Liver (tissue), 9 donors: ENCODE measurements around the gene GREB1L. TPM values are rescaled to one million over a fixed set of nuclear protein-coding genes. Genes with fewer than 3 reads are reported as not detected.

Experiments used
- DNase-seq: peaks from one replicate; pipeline ENCODE4 v3.0.0-alpha.2; 2017; ENCODE audit warnings: low spot score
- H3K27ac ChIP-seq, 2 donors: one replicate each; pipeline ENCODE4 v1.7.0; 2013; ENCODE audit warnings: inconsistent platforms in 2 of 2, low read length in 2 of 2, control low read depth in 1 of 2, low read depth in 1 of 2, mild to moderate bottlenecking in 1 of 2
- H3K27me3 ChIP-seq, 4 donors: one replicate each; pipeline versions ENCODE4 v1.6.1 to v1.7.0; 2013; ENCODE audit warnings: low read length in 3 of 4, inconsistent platforms in 1 of 4, mild to moderate bottlenecking in 1 of 4, moderate library complexity in 1 of 4; ENCODE audit not compliant: control insufficient read depth in 4 of 4, insufficient read depth in 4 of 4
- H3K36me3 ChIP-seq, 4 donors: one replicate each; pipeline versions ENCODE4 v1.6.1 to v1.7.0; 2013; ENCODE audit warnings: low read length in 3 of 4, mild to moderate bottlenecking in 3 of 4, low read depth in 1 of 4, moderate library complexity in 1 of 4; ENCODE audit not compliant: control insufficient read depth in 4 of 4, insufficient read depth in 3 of 4
- H3K4me1 ChIP-seq, 4 donors: one replicate each; pipeline versions ENCODE4 v1.6.1 to v1.7.0; 2013; ENCODE audit warnings: low read length in 3 of 4, mild to moderate bottlenecking in 3 of 4, moderate library complexity in 1 of 4; ENCODE audit not compliant: control insufficient read depth in 4 of 4, insufficient read depth in 4 of 4
- H3K4me3 ChIP-seq, 3 donors: one replicate each; pipeline versions ENCODE4 v1.6.1 to v1.7.0; 2013; ENCODE audit warnings: low read length in 3 of 3, control low read depth in 1 of 3, low read depth in 1 of 3, mild to moderate bottlenecking in 1 of 3
- H3K9ac ChIP-seq, 2 donors: one replicate each; pipeline ENCODE4 v1.7.0; 2013; ENCODE audit warnings: low read length in 2 of 2, mild to moderate bottlenecking in 2 of 2, moderate library complexity in 2 of 2, control low read depth in 1 of 2, low read depth in 1 of 2
- H3K9me3 ChIP-seq, 4 donors: one replicate each; pipeline versions ENCODE4 v1.6.1 to v1.7.0; 2013; ENCODE audit warnings: low read length in 3 of 4; ENCODE audit not compliant: control insufficient read depth in 4 of 4
- EGR1 ChIP-seq, 2 donors: IDR thresholded peaks; 2 replicates each; pipeline ENCODE4 v1.6.1; 2016 to 2018; ENCODE audit warnings: antibody characterized with exemption in 2 of 2, low read depth in 2 of 2
- FOXA1 ChIP-seq: IDR thresholded peaks from 2 replicates; pipeline ENCODE4 v1.6.1; 2016; ENCODE audit warnings: antibody characterized with exemption
- FOXA2 ChIP-seq: IDR thresholded peaks from 2 replicates; pipeline ENCODE4 v1.6.1; 2016; ENCODE audit warnings: antibody characterized with exemption
- GABPA ChIP-seq, 2 donors: IDR thresholded peaks in 1 of 2; conservative IDR thresholded peaks in 1 of 2; 2 replicates each; pipeline ENCODE4 v1.6.1; 2016; ENCODE audit warnings: antibody characterized with exemption in 2 of 2, mild to moderate bottlenecking in 1 of 2, moderate library complexity in 1 of 2
- HNF4A ChIP-seq, 2 donors: conservative IDR thresholded peaks; 2 replicates each; pipeline ENCODE4 v1.6.1; 2016; ENCODE audit warnings: antibody characterized with exemption in 2 of 2, mild to moderate bottlenecking in 2 of 2
- HNF4G ChIP-seq: IDR thresholded peaks from 2 replicates; pipeline ENCODE4 v1.6.1; 2016; ENCODE audit warnings: antibody characterized with exemption
- JUND ChIP-seq, 2 donors: IDR thresholded peaks; 2 replicates each; pipeline ENCODE4 v1.6.1; 2016; ENCODE audit warnings: antibody characterized with exemption in 2 of 2
- NR2F2 ChIP-seq: IDR thresholded peaks from 2 replicates; pipeline ENCODE4 v1.6.1; 2016; ENCODE audit warnings: antibody characterized with exemption
- RAD21 ChIP-seq, 2 donors: IDR thresholded peaks; 2 replicates each; pipeline ENCODE4 v1.6.1; 2016; ENCODE audit warnings: antibody characterized with exemption in 2 of 2, mild to moderate bottlenecking in 2 of 2
- RXRA ChIP-seq, 2 donors: IDR thresholded peaks; 2 replicates each; pipeline ENCODE4 v1.6.1; 2017 to 2018; ENCODE audit warnings: antibody characterized with exemption in 2 of 2, mild to moderate bottlenecking in 1 of 2
- SP1 ChIP-seq: IDR thresholded peaks from 2 replicates; pipeline ENCODE4 v1.6.1; 2018; ENCODE audit warnings: antibody characterized with exemption, mild to moderate bottlenecking
- TAF1 ChIP-seq: conservative IDR thresholded peaks from 2 replicates; pipeline ENCODE4 v1.6.1; 2016; ENCODE audit warnings: antibody characterized with exemption, mild to moderate bottlenecking
- YY1 ChIP-seq: IDR thresholded peaks from 2 replicates; pipeline ENCODE4 v1.6.1; 2016; ENCODE audit warnings: antibody characterized with exemption, mild to moderate bottlenecking
- WGBS: extraction: QIAGEN DNeasy Blood & Tissue Kit; methylation state at CpG from one replicate; pipeline ENCODE4 v1.1.7; 2013; 5-methylcytosine and 5-hydroxymethylcytosine counted together
- polyA plus RNA-seq, 2 donors: library from polyadenylated mRNA; stranded (reverse) in 1 of 2; unstranded in 1 of 2; fragments of 200-250 nt in 1 of 2; fragments of >200 nt in 1 of 2; fragmentation: Nextera tagmentation in 1 of 2; extraction: Ambion mirVana in 1 of 2; gene quantifications; one replicate each; pipeline versions ENCODE4 v1.2.1 to v1.2.3, GENCODE V29; 2013 to 2015
- total RNA-seq, 2 donors: library from RNA; depleted of rRNA; stranded (reverse); fragments of >200 nt; gene quantifications; one replicate each; pipeline ENCODE4 v1.2.3, GENCODE V29; 2014
- TF ChIP-seq, protein P1 (sequence below): IDR thresholded peaks from 2 replicates; pipeline ENCODE4 v1.6.1; 2016; ENCODE audit warnings: antibody characterized with exemption
- TF ChIP-seq, protein P2 (sequence below): IDR thresholded peaks from 2 replicates; pipeline ENCODE4 v1.6.1; 2016; ENCODE audit warnings: antibody characterized with exemption
- TF ChIP-seq, protein P3 (sequence below): IDR thresholded peaks from 2 replicates; pipeline ENCODE4 v1.6.1; 2016; ENCODE audit warnings: antibody characterized with exemption
- TF ChIP-seq, protein P4 (sequence below): fragments of 150-350 bp; IDR thresholded peaks from 2 replicates; pipeline ENCODE4 v1.5.1; 2017; ENCODE audit warnings: improper control_type of control experiment, low read depth, low read length; ENCODE audit not compliant: missing input control
- TF ChIP-seq, protein P5 (sequence below): IDR thresholded peaks from 2 replicates; pipeline ENCODE4 v1.6.1; 2016; ENCODE audit warnings: antibody characterized with exemption, mild to moderate bottlenecking
- donor health status: healthy.
- donor health status: healthy.
- donor health status: healthy.
- donor health status: healthy.
- donor health status: healthy.

Gene GREB1L
- total and polyA plus RNA-seq, 4 donors: 1.2 to 13.1 (median 3.0) TPM

DNA sequence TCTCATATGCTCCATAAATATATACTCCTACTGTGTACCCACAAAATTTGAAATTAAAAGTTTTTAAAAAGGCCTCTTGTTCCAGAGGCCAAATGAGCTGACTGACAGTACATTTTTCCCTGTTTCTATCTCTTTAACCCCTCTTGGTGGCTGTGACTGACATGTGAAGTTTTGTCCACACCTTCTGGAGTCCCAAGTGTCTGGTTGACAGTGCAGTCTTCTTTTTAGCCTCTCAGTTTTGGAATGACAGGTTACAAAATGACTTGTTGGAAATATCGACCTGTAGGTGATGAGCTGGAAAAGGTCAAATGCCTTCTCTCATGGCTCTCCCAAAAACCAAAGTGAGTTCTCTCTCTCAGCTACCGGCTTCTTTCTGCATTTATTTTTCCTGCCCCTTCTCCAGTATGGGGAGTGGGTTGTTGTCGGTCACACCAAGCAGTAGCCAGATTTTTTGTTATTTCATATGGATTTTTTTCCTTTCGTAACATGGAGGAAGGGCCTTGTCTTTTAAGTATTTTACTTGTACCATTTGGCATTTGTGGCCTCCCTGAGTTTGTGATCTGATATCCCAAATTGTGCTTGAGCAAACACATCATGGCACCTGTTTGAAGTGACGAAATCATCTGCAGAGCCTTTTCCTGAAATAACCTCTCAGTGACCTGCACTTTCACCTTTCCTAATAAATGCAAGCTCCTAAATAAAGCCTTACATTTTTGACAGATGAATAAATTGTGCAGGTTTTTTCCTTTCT lies 214.6 kb downstream of the GREB1L start:
- H3K9ac ChIP-seq: no peak overlapping the region
- H3K4me3 ChIP-seq: no peak overlapping the region
- no peaks in the 10 kb centered on the region for H3K27me3 ChIP-seq
- peak overlapping the region; percentile 36 to 81 for H3K27ac ChIP-seq
- peaks cover 2 to 20% (median 15%) of the 10 kb centered on the region in 4 donors for H3K4me1 ChIP-seq
- WGBS: 42% methylated on average over 5 of the region's 5 CpGs
- TF ChIP-seq, protein P1, sequence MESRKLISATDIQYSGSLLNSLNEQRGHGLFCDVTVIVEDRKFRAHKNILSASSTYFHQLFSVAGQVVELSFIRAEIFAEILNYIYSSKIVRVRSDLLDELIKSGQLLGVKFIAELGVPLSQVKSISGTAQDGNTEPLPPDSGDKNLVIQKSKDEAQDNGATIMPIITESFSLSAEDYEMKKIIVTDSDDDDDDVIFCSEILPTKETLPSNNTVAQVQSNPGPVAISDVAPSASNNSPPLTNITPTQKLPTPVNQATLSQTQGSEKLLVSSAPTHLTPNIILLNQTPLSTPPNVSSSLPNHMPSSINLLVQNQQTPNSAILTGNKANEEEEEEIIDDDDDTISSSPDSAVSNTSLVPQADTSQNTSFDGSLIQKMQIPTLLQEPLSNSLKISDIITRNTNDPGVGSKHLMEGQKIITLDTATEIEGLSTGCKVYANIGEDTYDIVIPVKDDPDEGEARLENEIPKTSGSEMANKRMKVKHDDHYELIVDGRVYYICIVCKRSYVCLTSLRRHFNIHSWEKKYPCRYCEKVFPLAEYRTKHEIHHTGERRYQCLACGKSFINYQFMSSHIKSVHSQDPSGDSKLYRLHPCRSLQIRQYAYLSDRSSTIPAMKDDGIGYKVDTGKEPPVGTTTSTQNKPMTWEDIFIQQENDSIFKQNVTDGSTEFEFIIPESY: peak; percentile 51
- no peak for TF ChIP-seq GABPA (IDR thresholded peaks at IDR 0.05 in 1 of 2, conservative IDR thresholded peaks at IDR 0.05 in 1 of 2)
- TF ChIP-seq FOXA2: no peak
- TF ChIP-seq YY1: peak; percentile 93
- peak; percentile 28 to 65 for TF ChIP-seq JUND (IDR thresholded peaks at IDR 0.05)
- TF ChIP-seq, protein P2, sequence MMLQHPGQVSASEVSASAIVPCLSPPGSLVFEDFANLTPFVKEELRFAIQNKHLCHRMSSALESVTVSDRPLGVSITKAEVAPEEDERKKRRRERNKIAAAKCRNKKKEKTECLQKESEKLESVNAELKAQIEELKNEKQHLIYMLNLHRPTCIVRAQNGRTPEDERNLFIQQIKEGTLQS: peak; percentile 87
- TF ChIP-seq RAD21 (IDR thresholded peaks at IDR 0.05): peak; percentile 21 to 37
- TF ChIP-seq SP1: peak; percentile 76
- peak; percentile 73 to 78 for TF ChIP-seq HNF4A (conservative IDR thresholded peaks at IDR 0.05)
- no peak for TF ChIP-seq HNF4G
- TF ChIP-seq, protein P3, sequence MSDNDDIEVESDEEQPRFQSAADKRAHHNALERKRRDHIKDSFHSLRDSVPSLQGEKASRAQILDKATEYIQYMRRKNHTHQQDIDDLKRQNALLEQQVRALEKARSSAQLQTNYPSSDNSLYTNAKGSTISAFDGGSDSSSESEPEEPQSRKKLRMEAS: peak; percentile 64
- TF ChIP-seq RXRA (IDR thresholded peaks at IDR 0.05): peak; percentile 93 to 96
- TF ChIP-seq, protein P4, sequence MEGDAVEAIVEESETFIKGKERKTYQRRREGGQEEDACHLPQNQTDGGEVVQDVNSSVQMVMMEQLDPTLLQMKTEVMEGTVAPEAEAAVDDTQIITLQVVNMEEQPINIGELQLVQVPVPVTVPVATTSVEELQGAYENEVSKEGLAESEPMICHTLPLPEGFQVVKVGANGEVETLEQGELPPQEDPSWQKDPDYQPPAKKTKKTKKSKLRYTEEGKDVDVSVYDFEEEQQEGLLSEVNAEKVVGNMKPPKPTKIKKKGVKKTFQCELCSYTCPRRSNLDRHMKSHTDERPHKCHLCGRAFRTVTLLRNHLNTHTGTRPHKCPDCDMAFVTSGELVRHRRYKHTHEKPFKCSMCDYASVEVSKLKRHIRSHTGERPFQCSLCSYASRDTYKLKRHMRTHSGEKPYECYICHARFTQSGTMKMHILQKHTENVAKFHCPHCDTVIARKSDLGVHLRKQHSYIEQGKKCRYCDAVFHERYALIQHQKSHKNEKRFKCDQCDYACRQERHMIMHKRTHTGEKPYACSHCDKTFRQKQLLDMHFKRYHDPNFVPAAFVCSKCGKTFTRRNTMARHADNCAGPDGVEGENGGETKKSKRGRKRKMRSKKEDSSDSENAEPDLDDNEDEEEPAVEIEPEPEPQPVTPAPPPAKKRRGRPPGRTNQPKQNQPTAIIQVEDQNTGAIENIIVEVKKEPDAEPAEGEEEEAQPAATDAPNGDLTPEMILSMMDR: no peak
- TF ChIP-seq TAF1: no peak
- peak; percentile 69 for TF ChIP-seq NR2F2
- no peak for TF ChIP-seq FOXA1
- TF ChIP-seq, protein P5, sequence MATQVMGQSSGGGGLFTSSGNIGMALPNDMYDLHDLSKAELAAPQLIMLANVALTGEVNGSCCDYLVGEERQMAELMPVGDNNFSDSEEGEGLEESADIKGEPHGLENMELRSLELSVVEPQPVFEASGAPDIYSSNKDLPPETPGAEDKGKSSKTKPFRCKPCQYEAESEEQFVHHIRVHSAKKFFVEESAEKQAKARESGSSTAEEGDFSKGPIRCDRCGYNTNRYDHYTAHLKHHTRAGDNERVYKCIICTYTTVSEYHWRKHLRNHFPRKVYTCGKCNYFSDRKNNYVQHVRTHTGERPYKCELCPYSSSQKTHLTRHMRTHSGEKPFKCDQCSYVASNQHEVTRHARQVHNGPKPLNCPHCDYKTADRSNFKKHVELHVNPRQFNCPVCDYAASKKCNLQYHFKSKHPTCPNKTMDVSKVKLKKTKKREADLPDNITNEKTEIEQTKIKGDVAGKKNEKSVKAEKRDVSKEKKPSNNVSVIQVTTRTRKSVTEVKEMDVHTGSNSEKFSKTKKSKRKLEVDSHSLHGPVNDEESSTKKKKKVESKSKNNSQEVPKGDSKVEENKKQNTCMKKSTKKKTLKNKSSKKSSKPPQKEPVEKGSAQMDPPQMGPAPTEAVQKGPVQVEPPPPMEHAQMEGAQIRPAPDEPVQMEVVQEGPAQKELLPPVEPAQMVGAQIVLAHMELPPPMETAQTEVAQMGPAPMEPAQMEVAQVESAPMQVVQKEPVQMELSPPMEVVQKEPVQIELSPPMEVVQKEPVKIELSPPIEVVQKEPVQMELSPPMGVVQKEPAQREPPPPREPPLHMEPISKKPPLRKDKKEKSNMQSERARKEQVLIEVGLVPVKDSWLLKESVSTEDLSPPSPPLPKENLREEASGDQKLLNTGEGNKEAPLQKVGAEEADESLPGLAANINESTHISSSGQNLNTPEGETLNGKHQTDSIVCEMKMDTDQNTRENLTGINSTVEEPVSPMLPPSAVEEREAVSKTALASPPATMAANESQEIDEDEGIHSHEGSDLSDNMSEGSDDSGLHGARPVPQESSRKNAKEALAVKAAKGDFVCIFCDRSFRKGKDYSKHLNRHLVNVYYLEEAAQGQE: peak; percentile 74
- peak in 1 of 2 donors; percentile 67 for TF ChIP-seq EGR1 (IDR thresholded peaks at IDR 0.05; ENCODE audit: low read depth in 2 of 2)
- no peaks in the 10 kb centered on the region for H3K9me3 ChIP-seq
- DNase-seq: no peak
- H3K36me3 ChIP-seq: no peaks in the 10 kb centered on the region
